Activated CD4-positive, alpha-beta T cell treated with anti-CD3 and anti-CD28 coated beads for 4 hours (primary cell): ENCODE data around the gene ABRAXAS1.
"Not testable (repeated sequence)": the region's sequence is repeated elsewhere in the genome, so short reads cannot be mapped to it uniquely, and the experiment has no call there.

Source experiments
- DNase-seq, 2 donors: peaks; one replicate each; pipeline ENCODE4 v3.0.0-alpha.2; 2020

The ABRAXAS1 gene

DNA sequence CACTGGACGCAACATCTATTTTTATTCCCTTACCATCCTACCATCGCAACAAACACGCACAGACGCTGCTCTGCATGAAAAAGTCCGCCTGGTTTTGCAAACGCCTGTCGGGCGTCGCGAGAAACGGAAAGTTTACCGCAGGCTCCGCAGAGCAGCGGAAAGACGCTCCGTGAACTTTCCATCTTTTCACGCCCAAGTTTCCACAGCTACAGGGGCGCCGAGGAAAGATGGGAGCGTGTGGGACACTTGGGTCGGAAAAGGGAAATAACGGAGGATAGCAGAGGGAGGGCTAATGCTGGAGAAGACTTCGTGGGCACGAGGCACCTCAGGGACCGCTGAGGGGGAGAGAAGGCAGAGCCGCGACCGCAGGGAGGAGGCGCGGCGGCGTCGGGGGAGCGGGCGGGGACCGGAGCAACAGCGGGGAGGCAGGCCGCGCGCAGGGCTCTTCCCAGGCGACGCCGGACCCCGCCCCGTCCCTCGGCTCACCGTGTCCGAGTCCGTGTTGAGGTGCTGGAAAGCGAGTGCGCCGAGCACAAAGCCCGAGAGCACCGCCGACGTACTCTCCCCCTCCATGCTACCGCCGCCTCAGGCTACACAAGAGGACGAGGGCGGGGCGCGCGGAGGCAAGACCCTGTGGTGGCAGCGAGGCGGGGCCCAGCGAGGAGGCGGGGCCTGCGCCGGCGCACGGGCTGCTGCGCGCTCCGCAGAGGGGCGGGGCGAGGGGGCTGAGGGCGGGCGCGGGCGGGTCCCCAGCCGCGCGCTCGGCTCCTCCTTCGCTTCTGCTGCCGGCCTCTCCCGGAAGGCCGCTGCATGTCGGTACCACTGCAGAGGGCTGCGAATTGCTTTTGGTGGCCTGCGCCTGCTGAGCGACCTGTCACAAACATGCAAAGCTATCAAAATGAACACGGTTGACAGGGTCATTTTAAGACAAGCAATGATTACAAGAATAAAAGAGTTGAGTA lies at the start of gene ABRAXAS1:
Gene ABRAXAS1, minus strand, starts transcription at position 601 of the 962 bp plus-strand sequence. Its CDS starts 28 bp downstream, at position 573.
- DNase-seq = peak; percentile 92 to 95

GRCh38 chr4:83527671-83528070 lies 42.8 kb upstream of the ABRAXAS1 start:
- DNase-seq = no peak

GRCh38 chr4:83522239-83522638 lies 37.3 kb upstream of the ABRAXAS1 start:
- DNase-seq = no peak

- no peak for DNase-seq
Observed at GRCh38 chr4:83516042-83516772, 31.3 kb upstream of the ABRAXAS1 start.

GRCh38 chr4:83510442-83510841 lies 25.5 kb upstream of the ABRAXAS1 start:
- DNase-seq = no peak

- peak; percentile 33 to 55 for DNase-seq
Observed at GRCh38 chr4:83509156-83509585, 24.3 kb upstream of the ABRAXAS1 start.

- no peak for DNase-seq
Observed at GRCh38 chr4:83504996-83505395, 20.1 kb upstream of the ABRAXAS1 start.

GRCh38 chr4:83504503-83504902 lies 19.6 kb upstream of the ABRAXAS1 start:
- no peak for DNase-seq

DNA sequence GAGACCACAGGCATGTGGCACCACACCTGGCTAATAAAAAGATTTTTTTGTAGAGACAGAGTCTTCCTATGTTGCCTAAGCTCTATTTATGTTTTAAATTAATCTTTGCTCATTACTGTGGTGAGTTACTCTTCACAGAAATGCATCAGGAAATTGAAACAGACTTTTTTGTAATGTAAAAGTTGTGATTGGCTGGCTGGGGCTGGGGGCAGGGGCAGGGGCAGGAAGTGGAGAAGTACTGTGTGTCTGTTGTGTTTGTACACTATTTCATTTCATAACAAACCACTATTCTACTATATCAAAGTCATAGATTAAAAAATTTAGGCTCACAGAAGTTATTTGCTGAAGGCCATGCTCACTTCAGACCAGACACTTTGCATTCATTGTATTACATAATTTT lies 19.1 kb upstream of the ABRAXAS1 start:
- DNase-seq = peak; percentile 8 to 13

- DNase-seq = not testable (repeated sequence)
Observed at GRCh38 chr4:83501671-83502070, 16.8 kb upstream of the ABRAXAS1 start.

GRCh38 chr4:83498187-83498586 lies 13.3 kb upstream of the ABRAXAS1 start:
- no peak for DNase-seq

DNA sequence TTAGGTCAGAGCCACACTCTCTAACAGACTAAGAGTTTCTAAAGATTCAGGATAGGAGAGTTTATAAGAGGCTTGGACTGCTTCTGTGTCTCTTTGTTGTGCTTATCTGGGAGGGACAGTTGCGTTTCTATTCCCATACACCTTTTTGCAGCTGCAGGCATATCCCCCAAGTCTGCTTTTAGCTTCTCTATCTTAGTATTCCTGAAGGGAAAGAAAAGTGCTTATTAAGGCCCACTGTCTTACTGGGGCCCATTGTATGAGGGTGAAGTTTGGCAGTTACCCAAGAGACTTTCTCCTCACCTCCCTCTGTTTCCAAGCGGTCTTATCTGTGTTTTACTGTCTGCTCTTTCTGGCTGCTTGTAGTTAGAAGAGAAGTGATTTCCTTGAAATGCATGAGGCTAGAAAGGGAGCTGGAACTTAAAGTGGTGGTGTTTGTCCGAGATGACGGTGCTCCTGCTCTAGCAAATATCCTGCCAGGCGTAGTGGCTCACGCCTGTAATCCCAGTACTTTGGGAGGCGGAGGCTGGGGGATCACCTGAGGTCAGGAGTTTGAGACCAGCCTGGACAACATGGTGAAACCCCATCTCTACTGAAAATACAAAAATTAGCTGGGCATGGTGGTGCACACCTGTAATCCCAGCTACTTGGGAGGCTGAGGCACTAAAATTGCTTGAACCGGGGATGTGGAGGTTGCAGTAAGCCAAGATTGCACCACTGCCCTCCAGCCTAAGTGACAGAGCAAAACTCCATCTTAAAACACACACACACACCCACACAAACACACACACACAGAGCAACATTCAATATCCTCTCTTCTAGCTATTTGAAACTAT lies 11.4 kb upstream of the ABRAXAS1 start:
- not testable (repeated sequence) for DNase-seq

GRCh38 chr4:83490876-83491450 lies 6.1 kb upstream of the ABRAXAS1 start:
- peak; percentile 10 to 36 for DNase-seq

DNA sequence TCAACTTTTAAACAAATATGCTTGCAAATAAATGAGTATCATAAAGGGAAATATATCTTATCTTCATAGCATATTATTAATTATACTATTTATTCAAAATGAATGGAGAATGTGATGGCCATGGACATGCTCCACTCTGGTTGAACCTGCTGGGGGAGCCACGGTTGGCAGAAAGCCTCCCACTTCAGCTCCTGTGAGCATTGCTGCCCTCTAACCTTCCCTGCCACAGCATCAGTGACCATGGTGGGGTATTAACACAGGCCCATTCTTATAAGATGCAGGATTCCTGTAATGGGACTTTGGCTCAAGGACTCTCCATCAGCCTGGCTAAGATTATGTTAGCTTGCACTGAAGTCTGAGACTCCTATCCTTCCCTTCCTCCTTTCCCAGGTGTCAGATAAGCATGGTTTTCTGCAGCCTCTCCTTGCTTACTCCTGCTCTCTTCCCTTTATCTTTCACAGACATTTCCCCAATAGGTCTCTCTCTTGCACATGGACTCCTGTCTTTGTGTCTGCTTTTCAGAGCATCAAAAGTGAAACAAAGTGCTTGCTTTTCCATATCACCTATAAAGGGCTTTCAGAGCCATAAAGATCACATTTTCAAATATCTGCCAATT lies 4.9 kb upstream of the ABRAXAS1 start:
- no peak for DNase-seq

DNA sequence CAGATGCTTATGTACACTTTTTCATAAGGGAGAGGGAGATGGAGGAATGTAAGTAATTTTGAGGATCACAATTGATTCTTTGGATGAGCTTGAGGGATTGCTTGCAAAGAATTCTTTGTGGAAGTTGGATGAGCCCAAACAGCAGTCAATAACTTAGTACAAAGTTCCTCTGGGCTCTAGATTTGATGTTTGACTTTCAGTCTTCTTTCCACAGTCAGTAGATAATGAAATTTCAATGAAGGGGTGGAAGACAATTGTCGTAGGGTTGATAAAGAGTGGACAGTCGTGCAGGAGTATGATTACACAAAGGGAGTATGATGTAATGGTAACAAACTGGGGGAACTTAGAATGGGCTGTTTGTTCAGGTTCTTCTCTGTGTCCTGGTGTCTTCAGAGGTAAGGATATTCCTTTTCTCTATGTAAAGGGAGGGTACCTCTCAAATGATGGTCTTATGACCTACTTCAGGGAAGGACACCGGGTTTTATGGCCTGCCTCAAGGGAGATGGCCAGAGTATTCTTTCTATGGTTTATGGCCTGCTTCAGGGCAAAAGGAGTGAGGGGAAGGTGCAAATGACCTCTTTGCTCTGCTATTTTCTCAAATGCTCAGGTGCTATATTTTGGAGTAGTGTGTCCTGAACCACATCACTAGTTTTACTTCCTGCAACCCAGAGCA lies 1.7 kb upstream of the ABRAXAS1 start:
- no peak for DNase-seq

DNA sequence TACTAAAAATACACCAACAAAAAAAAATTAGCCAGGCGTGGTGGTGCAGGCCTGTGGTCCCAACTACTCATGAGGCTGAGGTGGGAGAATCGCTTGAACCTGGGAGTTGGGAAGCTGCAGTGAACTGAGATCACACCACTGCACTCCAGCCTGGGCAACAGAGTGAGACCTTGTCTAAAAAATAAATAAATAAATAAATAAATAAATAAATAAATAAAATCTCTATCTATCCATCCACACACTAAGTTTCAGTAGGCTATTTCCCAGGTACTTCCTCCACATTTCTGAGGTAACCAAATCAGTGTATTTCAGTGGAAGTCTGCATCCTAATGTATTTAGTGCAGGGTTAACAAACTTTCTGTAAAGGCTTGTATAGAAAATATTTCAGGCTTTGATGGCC lies 10.9 kb downstream of the ABRAXAS1 start:
- no peak for DNase-seq

DNA sequence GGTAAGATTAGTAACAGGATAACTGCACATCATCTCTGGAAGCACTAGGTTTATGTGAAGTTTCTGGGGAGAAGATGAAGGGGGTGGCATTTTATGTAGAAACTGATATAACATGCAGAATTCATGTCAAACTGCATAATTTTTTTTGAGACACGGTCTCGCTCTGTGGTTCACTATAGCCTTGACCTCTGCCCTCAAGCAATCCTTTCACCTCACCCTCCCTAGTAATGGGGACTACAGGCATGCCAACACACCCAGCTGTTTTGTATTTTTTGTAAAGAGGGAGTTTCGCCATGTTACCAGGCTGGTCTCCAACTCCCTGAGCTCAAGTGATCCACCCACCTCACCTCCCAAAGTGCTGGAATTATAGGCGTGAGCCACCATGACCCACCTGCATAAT lies 11.5 kb downstream of the ABRAXAS1 start:
- DNase-seq = no peak

DNA sequence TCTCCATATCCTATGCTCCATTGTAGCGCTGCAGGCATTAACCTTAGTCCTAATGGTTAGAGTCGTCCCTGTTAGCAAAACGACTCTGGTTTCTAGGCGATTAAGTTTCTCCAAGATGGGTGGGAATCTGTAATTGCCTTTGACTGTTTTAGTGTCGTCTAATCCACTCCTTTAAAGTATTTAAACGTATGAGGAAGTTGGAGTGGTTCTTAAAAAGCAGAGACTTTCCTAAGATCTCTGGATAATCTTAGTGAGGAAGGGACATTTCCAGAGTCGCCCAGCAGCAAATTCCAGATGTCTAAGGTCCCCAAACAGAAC lies 28.8 kb downstream of the ABRAXAS1 start:
- no peak for DNase-seq

DNA sequence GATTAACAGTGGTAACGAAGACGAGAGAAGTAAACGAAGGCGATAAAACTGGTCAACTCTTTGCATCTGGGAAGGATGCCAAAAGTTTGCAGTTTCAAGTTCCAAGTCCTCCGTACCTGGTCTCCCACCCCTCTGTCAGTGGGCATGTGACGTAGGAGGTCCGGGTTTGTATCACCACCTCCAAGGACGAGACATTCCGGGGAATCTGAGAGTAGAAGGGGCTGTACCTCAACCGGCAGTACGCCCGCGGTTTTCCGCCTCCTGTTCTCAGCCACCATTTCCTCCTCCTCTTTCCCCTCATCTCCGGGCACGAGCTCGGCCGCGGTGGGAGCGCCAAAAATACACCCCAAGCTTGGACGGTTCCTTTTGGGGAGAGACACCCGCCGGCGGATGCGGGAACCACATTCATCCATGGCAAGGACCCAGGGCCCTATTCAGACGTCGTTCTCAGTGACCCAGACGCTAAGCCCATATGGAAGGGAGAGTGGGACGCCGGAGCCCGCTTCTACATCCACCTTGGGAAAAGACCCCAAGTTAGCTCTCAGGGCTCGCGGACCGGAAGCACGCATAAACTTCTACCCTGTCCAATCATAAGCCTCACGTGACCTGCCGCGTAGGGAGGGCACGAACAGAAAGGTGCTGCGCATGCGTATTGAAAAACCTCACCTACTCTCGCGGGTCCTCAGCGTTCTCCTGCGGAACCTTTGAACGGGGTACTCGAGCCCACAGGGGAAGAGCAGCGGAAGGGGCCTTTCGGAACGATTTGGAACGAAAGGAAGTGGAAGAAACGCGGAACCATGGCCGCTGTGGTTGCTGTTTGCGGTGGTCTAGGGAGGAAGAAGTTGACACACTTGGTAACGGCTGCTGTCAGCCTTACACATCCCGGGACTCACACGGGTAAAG lies 29.4 kb downstream of the ABRAXAS1 start, which contains the start of the genes HELQ and MRPS18C:
Gene HELQ, minus strand, starts transcription at position 543 of the 903 bp plus-strand sequence. Its CDS starts 130 bp downstream, at position 413.
Gene MRPS18C, plus strand, starts transcription at position 778 of the 903 bp plus-strand sequence. Its CDS starts 20 bp downstream, at position 798.
- peak; percentile 93 to 96 for DNase-seq

- no peak for DNase-seq
Observed at GRCh38 chr4:83454686-83455085, 30.2 kb downstream of the ABRAXAS1 start.
